HEK293 (cell line): Measurements from ENCODE around the gene REEP6.
A peak's percentile ranks its signal among the peaks of the same experiment; 100 is the strongest.

Experiments used
- BCL11A ChIP-seq: fragments of 450-650 bp; formaldehyde crosslinking; IDR thresholded peaks from 2 replicates; pipeline ENCODE4 v1.5.1; 2016; ENCODE audit warnings: low read depth, missing biosample characterization, missing genetic modification characterization
- GFI1B ChIP-seq: fragments of 450-650 bp; formaldehyde crosslinking; IDR thresholded peaks from 2 replicates; pipeline ENCODE4 v1.5.1; 2016; ENCODE audit warnings: missing biosample characterization, missing genetic modification characterization
- HOXA7 ChIP-seq: sonication (generic); formaldehyde crosslinking; IDR thresholded peaks from 2 replicates; pipeline ENCODE4 v1.8.1; 2022; ENCODE audit warnings: missing genetic modification reagents, borderline replicate concordance
- TRIM28 ChIP-seq: IDR thresholded peaks from 2 replicates; pipeline ENCODE4 v1.6.1; 2011; ENCODE audit warnings: low read length, control low read depth, borderline replicate concordance
- ZBTB7A ChIP-seq: fragments of 450-650 bp; formaldehyde crosslinking; IDR thresholded peaks from 2 replicates; pipeline ENCODE4 v1.5.1; 2016; ENCODE audit warnings: low read depth, missing biosample characterization, missing genetic modification characterization
- ZBTB8A ChIP-seq: fragments of 450-650 bp; formaldehyde crosslinking; IDR thresholded peaks from 2 replicates; pipeline ENCODE4 v1.5.1; 2016; ENCODE audit warnings: missing biosample characterization, missing genetic modification characterization
- ZEB2 ChIP-seq: fragments of 450-650 bp; formaldehyde crosslinking; IDR thresholded peaks from 2 replicates; pipeline ENCODE4 v1.5.1; 2016; ENCODE audit warnings: missing biosample characterization, missing genetic modification characterization
- ZFP3 ChIP-seq: fragments of 450-650 bp; formaldehyde crosslinking; IDR thresholded peaks from 2 replicates; pipeline ENCODE4 v1.5.1; 2016; ENCODE audit warnings: low read depth, missing biosample characterization, missing genetic modification characterization
- ZNF138 ChIP-seq: fragments of 450-650 bp; formaldehyde crosslinking; IDR thresholded peaks from 2 replicates; pipeline ENCODE4 v1.5.1; 2016; ENCODE audit warnings: missing biosample characterization, missing genetic modification characterization, borderline replicate concordance
- ZNF140 ChIP-seq: fragments of 450-650 bp; formaldehyde crosslinking; IDR thresholded peaks from 2 replicates; pipeline ENCODE4 v1.5.1; 2016; ENCODE audit warnings: missing biosample characterization, missing genetic modification characterization
- ZNF223 ChIP-seq: fragments of 450-650 bp; formaldehyde crosslinking; IDR thresholded peaks from 2 replicates; pipeline ENCODE4 v1.5.1; 2016; ENCODE audit warnings: missing biosample characterization, missing genetic modification characterization
- ZNF473 ChIP-seq: fragments of 450-650 bp; formaldehyde crosslinking; IDR thresholded peaks from 2 replicates; pipeline ENCODE4 v1.5.1; 2017; ENCODE audit warnings: missing biosample characterization, missing genetic modification characterization
- ZNF48 ChIP-seq: fragments of 450-650 bp; formaldehyde crosslinking; IDR thresholded peaks from 2 replicates; pipeline ENCODE4 v1.5.1; 2016; ENCODE audit warnings: missing biosample characterization, missing genetic modification characterization
- ZNF521 ChIP-seq: fragments of 450-650 bp; formaldehyde crosslinking; IDR thresholded peaks from 2 replicates; pipeline ENCODE4 v1.5.1; 2017; ENCODE audit warnings: missing biosample characterization, mild to moderate bottlenecking, missing genetic modification characterization
- ZNF626 ChIP-seq: fragments of 450-650 bp; sonication (Bioruptor Pico); formaldehyde crosslinking; IDR thresholded peaks from 2 replicates; pipeline ENCODE4 v1.5.1; 2018; ENCODE audit warnings: missing biosample characterization, missing genetic modification characterization, inconsistent platforms
- TF ChIP-seq, protein P1 (sequence below): fragments of 450-650 bp; formaldehyde crosslinking; IDR thresholded peaks from 2 replicates; pipeline ENCODE4 v1.5.1; 2016; ENCODE audit warnings: missing biosample characterization, missing genetic modification characterization
- TF ChIP-seq, protein P2 (sequence below): fragments of 450-650 bp; formaldehyde crosslinking; IDR thresholded peaks from 2 replicates; pipeline ENCODE4 v1.5.1; 2016; ENCODE audit warnings: missing biosample characterization, missing genetic modification characterization
- TF ChIP-seq, protein P3 (sequence below): fragments of 450-650 bp; formaldehyde crosslinking; IDR thresholded peaks from 2 replicates; pipeline ENCODE4 v1.5.1; 2016; ENCODE audit warnings: missing biosample characterization, missing genetic modification characterization
- TF ChIP-seq, protein P4 (sequence below): fragments of 450-650 bp; formaldehyde crosslinking; IDR thresholded peaks from 2 replicates; pipeline ENCODE4 v1.5.1; 2017; ENCODE audit warnings: missing biosample characterization, missing genetic modification characterization
- TF ChIP-seq, protein P5 (sequence below): fragments of 450-650 bp; formaldehyde crosslinking; IDR thresholded peaks from 2 replicates; pipeline ENCODE4 v1.5.1; 2016; ENCODE audit warnings: missing biosample characterization, missing genetic modification characterization
- TF ChIP-seq, protein P6 (sequence below): fragments of 450-650 bp; formaldehyde crosslinking; IDR thresholded peaks from 2 replicates; pipeline ENCODE4 v1.5.1; 2016; ENCODE audit warnings: missing biosample characterization, missing genetic modification characterization
- TF ChIP-seq, protein P7 (sequence below): fragments of 450-650 bp; formaldehyde crosslinking; conservative IDR thresholded peaks from 2 replicates; pipeline ENCODE4 v1.5.1; 2016; ENCODE audit warnings: low read depth, missing biosample characterization, missing genetic modification characterization

The REEP6 gene

DNA sequence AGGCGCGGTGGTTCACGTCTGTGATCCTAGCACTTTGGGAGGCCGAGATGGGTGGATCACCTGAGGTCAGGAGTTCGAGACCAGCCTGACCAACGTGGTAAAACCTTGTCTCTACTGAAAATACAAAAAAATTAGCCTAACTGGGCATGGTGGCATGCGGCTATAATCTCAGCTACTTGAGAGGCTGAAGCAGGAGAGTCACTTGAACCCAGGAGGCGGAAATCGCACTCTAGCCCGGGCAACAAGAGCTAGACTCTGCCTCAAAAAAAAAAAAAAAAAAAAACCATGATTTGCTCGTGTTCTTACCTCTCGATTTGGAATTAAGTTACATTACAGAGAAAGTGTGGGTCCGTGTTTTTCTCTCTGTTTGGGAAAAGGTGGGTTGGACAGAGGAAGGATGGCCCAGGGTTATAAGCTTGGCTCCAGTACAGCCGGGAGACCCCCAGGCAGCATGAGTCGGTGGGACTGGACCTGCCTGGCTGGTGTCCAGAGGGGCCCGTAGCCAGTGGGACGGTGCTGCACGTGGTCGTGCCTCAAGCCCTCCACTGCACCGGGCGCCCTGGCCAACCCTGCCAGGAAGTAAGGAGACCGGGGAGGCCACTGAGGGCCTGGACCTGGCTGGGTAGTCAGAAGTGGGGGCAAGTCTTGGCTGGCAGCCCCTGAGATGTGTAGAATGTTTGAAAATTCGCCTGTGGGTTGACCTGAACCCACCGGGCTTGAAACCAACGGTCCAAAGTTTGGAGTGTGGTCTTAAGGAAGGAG is 49.1 kb upstream of the REEP6 start (continued):
- TF ChIP-seq, protein P1, sequence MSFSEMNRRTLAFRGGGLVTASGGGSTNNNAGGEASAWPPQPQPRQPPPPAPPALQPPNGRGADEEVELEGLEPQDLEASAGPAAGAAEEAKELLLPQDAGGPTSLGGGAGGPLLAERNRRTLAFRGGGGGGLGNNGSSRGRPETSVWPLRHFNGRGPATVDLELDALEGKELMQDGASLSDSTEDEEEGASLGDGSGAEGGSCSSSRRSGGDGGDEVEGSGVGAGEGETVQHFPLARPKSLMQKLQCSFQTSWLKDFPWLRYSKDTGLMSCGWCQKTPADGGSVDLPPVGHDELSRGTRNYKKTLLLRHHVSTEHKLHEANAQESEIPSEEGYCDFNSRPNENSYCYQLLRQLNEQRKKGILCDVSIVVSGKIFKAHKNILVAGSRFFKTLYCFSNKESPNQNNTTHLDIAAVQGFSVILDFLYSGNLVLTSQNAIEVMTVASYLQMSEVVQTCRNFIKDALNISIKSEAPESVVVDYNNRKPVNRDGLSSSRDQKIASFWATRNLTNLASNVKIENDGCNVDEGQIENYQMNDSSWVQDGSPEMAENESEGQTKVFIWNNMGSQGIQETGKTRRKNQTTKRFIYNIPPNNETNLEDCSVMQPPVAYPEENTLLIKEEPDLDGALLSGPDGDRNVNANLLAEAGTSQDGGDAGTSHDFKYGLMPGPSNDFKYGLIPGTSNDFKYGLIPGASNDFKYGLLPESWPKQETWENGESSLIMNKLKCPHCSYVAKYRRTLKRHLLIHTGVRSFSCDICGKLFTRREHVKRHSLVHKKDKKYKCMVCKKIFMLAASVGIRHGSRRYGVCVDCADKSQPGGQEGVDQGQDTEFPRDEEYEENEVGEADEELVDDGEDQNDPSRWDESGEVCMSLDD (tag by site-specific recombination), result no peak
- no peak for TF ChIP-seq TRIM28
- TF ChIP-seq BCL11A (tag by site-specific recombination), result peak; percentile 70
- TF ChIP-seq, protein P2, sequence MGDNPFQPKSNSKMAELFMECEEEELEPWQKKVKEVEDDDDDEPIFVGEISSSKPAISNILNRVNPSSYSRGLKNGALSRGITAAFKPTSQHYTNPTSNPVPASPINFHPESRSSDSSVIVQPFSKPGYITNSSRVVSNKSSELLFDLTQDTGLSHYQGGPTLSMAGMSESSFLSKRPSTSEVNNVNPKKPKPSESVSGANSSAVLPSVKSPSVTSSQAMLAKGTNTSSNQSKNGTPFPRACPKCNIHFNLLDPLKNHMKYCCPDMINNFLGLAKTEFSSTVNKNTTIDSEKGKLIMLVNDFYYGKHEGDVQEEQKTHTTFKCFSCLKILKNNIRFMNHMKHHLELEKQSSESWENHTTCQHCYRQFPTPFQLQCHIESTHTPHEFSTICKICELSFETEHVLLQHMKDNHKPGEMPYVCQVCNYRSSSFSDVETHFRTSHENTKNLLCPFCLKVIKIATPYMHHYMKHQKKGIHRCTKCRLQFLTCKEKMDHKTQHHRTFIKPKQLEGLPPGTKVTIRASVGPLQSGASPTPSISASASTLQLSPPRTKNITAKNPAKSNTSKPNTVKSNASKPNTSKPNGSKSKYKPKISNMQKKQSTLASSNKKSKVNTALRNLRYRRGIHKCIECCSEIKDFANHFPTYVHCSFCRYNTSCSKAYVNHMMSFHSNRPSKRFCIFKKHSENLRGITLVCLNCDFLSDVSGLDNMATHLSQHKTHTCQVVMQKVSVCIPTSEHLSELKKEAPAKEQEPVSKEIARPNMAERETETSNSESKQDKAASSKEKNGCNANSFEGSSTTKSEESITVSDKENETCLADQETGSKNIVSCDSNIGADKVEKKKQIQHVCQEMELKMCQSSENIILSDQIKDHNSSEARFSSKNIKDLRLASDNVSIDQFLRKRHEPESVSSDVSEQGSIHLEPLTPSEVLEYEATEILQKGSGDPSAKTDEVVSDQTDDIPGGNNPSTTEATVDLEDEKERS, result no peak
- TF ChIP-seq ZNF223 (tag by site-specific recombination), result no peak
- TF ChIP-seq ZEB2 (tag by site-specific recombination), result no peak
- TF ChIP-seq ZNF521 (tag by site-specific recombination), result no peak
- TF ChIP-seq, protein P3, sequence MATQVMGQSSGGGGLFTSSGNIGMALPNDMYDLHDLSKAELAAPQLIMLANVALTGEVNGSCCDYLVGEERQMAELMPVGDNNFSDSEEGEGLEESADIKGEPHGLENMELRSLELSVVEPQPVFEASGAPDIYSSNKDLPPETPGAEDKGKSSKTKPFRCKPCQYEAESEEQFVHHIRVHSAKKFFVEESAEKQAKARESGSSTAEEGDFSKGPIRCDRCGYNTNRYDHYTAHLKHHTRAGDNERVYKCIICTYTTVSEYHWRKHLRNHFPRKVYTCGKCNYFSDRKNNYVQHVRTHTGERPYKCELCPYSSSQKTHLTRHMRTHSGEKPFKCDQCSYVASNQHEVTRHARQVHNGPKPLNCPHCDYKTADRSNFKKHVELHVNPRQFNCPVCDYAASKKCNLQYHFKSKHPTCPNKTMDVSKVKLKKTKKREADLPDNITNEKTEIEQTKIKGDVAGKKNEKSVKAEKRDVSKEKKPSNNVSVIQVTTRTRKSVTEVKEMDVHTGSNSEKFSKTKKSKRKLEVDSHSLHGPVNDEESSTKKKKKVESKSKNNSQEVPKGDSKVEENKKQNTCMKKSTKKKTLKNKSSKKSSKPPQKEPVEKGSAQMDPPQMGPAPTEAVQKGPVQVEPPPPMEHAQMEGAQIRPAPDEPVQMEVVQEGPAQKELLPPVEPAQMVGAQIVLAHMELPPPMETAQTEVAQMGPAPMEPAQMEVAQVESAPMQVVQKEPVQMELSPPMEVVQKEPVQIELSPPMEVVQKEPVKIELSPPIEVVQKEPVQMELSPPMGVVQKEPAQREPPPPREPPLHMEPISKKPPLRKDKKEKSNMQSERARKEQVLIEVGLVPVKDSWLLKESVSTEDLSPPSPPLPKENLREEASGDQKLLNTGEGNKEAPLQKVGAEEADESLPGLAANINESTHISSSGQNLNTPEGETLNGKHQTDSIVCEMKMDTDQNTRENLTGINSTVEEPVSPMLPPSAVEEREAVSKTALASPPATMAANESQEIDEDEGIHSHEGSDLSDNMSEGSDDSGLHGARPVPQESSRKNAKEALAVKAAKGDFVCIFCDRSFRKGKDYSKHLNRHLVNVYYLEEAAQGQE (tag by site-specific recombination), result no peak
- no peak for TF ChIP-seq ZNF473 (tag by site-specific recombination)
- TF ChIP-seq, protein P4, sequence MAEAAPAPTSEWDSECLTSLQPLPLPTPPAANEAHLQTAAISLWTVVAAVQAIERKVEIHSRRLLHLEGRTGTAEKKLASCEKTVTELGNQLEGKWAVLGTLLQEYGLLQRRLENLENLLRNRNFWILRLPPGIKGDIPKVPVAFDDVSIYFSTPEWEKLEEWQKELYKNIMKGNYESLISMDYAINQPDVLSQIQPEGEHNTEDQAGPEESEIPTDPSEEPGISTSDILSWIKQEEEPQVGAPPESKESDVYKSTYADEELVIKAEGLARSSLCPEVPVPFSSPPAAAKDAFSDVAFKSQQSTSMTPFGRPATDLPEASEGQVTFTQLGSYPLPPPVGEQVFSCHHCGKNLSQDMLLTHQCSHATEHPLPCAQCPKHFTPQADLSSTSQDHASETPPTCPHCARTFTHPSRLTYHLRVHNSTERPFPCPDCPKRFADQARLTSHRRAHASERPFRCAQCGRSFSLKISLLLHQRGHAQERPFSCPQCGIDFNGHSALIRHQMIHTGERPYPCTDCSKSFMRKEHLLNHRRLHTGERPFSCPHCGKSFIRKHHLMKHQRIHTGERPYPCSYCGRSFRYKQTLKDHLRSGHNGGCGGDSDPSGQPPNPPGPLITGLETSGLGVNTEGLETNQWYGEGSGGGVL (tag by site-specific recombination), result no peak
- TF ChIP-seq GFI1B, result no peak
- no peak for TF ChIP-seq ZNF140 (tag by site-specific recombination)
- TF ChIP-seq ZFP3 (tag by site-specific recombination), result no peak
- TF ChIP-seq ZBTB8A (tag by site-specific recombination), result no peak
- TF ChIP-seq ZBTB7A (tag by site-specific recombination), result peak; percentile 16; the same call in 1 of the 2 replicates
- TF ChIP-seq, protein P5, sequence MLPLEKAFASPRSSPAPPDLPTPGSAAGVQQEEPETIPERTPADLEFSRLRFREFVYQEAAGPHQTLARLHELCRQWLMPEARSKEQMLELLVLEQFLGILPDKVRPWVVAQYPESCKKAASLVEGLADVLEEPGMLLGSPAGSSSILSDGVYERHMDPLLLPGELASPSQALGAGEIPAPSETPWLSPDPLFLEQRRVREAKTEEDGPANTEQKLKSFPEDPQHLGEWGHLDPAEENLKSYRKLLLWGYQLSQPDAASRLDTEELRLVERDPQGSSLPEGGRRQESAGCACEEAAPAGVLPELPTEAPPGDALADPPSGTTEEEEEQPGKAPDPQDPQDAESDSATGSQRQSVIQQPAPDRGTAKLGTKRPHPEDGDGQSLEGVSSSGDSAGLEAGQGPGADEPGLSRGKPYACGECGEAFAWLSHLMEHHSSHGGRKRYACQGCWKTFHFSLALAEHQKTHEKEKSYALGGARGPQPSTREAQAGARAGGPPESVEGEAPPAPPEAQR (tag by site-specific recombination), result no peak
- no peak for TF ChIP-seq ZNF138 (tag by site-specific recombination)
- TF ChIP-seq ZNF48 (tag by site-specific recombination), result no peak
- TF ChIP-seq HOXA7 (CRISPR knock-in tag), result no peak
- TF ChIP-seq, protein P6, sequence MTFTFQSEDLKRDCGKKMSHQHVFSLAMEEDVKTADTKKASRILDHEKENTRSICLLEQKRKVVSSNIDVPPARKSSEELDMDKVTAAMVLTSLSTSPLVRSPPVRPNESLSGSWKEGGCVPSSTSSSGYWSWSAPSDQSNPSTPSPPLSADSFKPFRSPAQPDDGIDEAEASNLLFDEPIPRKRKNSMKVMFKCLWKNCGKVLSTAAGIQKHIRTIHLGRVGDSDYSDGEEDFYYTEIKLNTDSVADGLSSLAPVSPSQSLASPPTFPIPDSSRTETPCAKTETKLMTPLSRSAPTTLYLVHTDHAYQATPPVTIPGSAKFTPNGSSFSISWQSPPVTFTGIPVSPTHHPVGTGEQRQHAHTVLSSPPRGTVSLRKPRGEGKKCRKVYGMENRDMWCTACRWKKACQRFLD (tag by site-specific recombination), result no peak
- TF ChIP-seq, protein P7, sequence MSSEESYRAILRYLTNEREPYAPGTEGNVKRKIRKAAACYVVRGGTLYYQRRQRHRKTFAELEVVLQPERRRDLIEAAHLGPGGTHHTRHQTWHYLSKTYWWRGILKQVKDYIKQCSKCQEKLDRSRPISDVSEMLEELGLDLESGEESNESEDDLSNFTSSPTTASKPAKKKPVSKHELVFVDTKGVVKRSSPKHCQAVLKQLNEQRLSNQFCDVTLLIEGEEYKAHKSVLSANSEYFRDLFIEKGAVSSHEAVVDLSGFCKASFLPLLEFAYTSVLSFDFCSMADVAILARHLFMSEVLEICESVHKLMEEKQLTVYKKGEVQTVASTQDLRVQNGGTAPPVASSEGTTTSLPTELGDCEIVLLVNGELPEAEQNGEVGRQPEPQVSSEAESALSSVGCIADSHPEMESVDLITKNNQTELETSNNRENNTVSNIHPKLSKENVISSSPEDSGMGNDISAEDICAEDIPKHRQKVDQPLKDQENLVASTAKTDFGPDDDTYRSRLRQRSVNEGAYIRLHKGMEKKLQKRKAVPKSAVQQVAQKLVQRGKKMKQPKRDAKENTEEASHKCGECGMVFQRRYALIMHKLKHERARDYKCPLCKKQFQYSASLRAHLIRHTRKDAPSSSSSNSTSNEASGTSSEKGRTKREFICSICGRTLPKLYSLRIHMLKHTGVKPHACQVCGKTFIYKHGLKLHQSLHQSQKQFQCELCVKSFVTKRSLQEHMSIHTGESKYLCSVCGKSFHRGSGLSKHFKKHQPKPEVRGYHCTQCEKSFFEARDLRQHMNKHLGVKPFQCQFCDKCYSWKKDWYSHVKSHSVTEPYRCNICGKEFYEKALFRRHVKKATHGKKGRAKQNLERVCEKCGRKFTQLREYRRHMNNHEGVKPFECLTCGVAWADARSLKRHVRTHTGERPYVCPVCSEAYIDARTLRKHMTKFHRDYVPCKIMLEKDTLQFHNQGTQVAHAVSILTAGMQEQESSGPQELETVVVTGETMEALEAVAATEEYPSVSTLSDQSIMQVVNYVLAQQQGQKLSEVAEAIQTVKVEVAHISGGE (tag by site-specific recombination), result no peak
- no peak for TF ChIP-seq ZNF626
